Measurements from ENCODE around the gene FCGR3A. TPM values are rescaled to one million over a fixed set of nuclear protein-coding genes. Genes with fewer than 3 reads are reported as not detected.

Gene FCGR3A
- total RNA-seq, 1 donor from 2014 or later, result not detected

DNA sequence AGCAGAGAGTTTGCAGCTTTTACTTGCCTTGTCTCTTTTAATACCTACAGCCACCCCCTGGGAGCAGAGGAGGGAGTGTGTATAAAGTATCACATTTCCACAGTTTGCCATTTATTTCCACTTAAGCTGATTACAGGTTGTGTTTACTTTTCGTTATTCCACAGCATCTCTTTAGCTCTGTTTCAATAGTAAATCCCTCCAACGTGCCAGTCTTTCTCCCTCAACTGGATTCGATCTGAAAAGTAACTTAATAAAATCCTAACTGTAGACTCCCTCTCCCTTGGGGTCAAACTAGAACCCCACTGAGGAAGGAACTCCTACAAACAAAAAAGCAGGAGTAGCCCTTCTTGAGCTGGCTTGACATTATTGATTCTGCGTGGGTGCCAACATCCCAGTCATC, 47.4 kb downstream of the FCGR3A start:
- H3K9me3 Mint-ChIP-seq (ENCODE audit: low read depth), result no peaks in the 10 kb centered on the region
- peaks cover 57% of the 10 kb centered on the region for H3K27me3 Mint-ChIP-seq (ENCODE audit: low read depth)
- H3K4me3 Mint-ChIP-seq (ENCODE audit: unreplicated experiment), result no peak overlapping the region
- TF ChIP-seq, protein P1, sequence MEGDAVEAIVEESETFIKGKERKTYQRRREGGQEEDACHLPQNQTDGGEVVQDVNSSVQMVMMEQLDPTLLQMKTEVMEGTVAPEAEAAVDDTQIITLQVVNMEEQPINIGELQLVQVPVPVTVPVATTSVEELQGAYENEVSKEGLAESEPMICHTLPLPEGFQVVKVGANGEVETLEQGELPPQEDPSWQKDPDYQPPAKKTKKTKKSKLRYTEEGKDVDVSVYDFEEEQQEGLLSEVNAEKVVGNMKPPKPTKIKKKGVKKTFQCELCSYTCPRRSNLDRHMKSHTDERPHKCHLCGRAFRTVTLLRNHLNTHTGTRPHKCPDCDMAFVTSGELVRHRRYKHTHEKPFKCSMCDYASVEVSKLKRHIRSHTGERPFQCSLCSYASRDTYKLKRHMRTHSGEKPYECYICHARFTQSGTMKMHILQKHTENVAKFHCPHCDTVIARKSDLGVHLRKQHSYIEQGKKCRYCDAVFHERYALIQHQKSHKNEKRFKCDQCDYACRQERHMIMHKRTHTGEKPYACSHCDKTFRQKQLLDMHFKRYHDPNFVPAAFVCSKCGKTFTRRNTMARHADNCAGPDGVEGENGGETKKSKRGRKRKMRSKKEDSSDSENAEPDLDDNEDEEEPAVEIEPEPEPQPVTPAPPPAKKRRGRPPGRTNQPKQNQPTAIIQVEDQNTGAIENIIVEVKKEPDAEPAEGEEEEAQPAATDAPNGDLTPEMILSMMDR (IDR thresholded peaks at IDR 0.05), result no peak
- no peaks in the 10 kb centered on the region for H3K36me3 Mint-ChIP-seq (ENCODE audit: low read depth)
- no peaks in the 10 kb centered on the region for H3K4me1 Mint-ChIP-seq (ENCODE audit: low read depth)
- H3K27ac Mint-ChIP-seq (ENCODE audit: unreplicated experiment), result no peak overlapping the region
- no peak for DNase-seq (ENCODE audit: low spot score)

DNA sequence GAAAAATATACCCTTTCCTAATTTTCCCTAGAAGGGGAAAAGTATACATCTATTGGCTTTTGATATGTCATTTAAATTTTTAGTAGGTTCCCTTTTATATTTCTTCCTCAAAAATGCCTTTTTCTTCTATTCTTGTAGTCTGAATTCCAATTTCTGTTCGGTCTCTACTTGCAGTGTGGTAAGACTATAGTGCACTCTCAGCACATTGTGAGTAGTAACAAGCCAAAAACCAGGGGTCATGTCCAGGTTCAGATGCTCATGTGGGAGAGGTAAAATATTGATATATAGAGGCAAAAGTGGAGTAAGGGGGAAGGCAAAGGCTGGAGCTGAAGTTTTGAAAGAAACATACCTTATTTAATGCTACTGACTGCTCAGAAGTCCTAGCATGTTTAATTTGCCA, 48.4 kb downstream of the FCGR3A start:
- H3K27ac Mint-ChIP-seq (ENCODE audit: unreplicated experiment), result no peak overlapping the region
- no peaks in the 10 kb centered on the region for H3K9me3 Mint-ChIP-seq (ENCODE audit: low read depth)
- peaks cover 52% of the 10 kb centered on the region for H3K27me3 Mint-ChIP-seq (ENCODE audit: low read depth)
- no peak overlapping the region for H3K4me3 Mint-ChIP-seq (ENCODE audit: unreplicated experiment)
- DNase-seq (ENCODE audit: low spot score), result no peak
- TF ChIP-seq, protein P1 (IDR thresholded peaks at IDR 0.05), result no peak
- H3K36me3 Mint-ChIP-seq (ENCODE audit: low read depth), result no peaks in the 10 kb centered on the region
- H3K4me1 Mint-ChIP-seq (ENCODE audit: low read depth), result no peaks in the 10 kb centered on the region

DNA sequence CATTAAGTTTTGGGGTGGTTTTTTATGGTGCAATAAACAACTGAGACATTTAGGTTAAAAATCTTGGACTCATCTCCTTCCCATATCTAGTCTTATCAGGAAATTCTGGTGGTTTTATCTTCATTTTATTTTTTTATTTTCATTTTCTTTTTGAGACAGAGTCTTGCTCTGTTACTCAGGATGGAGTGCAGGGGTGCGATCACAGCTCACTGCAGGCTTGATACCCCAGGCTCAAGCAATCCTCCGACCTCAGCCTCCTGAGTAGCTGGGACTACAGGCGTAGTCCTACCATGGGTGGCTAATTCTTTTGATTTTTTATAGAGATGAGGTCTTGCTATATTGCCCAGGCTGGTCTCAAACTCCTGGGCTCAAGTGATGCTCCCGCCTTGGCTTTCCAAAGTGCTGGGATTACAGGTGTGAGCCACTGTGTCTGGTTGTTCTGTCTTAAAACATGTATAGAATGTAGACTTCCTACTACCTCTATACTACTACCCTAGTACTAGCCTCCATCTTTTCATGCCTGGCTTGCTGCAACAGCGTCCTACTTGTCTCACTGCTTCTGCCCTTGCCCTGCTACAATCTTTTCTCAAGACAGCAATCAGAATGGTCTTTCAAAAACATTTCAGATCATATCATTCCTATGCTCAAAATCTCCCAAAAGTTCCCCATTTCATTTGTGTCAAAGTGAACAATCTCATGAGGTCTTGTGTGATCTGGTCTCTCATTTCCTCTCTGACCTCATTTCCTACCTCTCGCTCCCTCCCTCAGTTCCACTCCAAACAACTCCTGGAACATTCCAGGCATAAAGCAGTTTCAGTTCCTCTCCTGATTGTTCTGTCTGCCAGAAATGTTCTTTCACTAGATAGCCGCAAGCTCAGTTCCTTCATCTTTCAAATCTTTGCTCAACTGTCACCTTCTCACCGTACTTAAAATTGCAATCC, 50.2 kb downstream of the FCGR3A start:
- Mint-ChIP-seq H3K36me3 (ENCODE audit: low read depth) (no peaks in the 10 kb centered on the region), H3K4me3 (ENCODE audit: unreplicated experiment) (no peak overlapping the region), H3K9me3 (ENCODE audit: low read depth) (no peaks in the 10 kb centered on the region), H3K27ac (ENCODE audit: unreplicated experiment) (no peak overlapping the region), H3K27me3 (ENCODE audit: low read depth) (peaks cover 51% of the 10 kb centered on the region), H3K4me1 (ENCODE audit: low read depth) (no peaks in the 10 kb centered on the region)
- DNase-seq (ENCODE audit: low spot score), result no peak
- TF ChIP-seq, protein P1 (IDR thresholded peaks at IDR 0.05), result no peak

DNA sequence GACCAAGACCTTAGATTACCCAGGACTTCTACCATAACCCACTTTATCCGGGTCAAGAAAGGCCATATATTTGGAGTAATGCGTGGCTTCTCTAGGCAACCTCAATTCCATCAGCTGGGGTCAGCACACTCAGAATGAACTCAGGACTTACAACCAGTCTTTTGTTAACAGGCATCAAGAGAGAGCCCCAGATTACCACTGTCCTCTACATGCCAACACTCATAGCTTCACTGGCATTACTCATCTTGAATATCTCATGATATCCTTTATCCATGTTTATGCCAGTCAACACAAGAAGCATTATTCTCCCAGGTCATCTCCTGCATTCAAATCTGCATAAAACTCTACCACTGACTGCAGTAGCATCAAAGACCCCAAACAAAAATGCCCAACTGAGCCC, 51.0 kb downstream of the FCGR3A start:
- peaks cover 50% of the 10 kb centered on the region for H3K27me3 Mint-ChIP-seq (ENCODE audit: low read depth)
- no peak for DNase-seq (ENCODE audit: low spot score)
- H3K4me3 Mint-ChIP-seq (ENCODE audit: unreplicated experiment), result no peak overlapping the region
- no peaks in the 10 kb centered on the region for H3K9me3 Mint-ChIP-seq (ENCODE audit: low read depth)
- TF ChIP-seq, protein P1 (IDR thresholded peaks at IDR 0.05), result no peak
- no peaks in the 10 kb centered on the region for H3K4me1 Mint-ChIP-seq (ENCODE audit: low read depth)
- H3K36me3 Mint-ChIP-seq (ENCODE audit: low read depth), result no peaks in the 10 kb centered on the region
- no peak overlapping the region for H3K27ac Mint-ChIP-seq (ENCODE audit: unreplicated experiment)

DNA sequence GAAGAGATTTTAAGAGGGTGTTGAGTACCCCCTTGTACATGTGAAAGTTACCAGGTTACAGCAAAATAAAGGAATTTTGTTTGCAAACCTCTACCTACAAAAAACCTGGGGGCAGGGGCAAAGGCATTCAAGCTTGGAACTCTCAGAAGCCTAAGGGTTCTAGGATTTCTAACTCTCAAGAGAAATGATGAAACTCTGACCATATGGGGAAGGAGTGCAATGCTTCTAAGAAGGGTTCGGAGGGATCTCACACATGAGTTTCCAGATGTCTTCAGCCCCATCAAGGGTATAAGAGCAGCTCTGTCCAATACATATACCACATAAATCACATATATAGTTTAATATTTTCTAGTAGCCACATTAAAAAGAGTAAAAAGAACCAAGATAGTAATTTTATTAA, 51.7 kb downstream of the FCGR3A start:
- Mint-ChIP-seq H3K27me3 (ENCODE audit: low read depth) (peaks cover 50% of the 10 kb centered on the region), H3K4me1 (ENCODE audit: low read depth) (no peaks in the 10 kb centered on the region), H3K9me3 (ENCODE audit: low read depth) (no peaks in the 10 kb centered on the region), H3K4me3 (ENCODE audit: unreplicated experiment) (no peak overlapping the region), H3K27ac (ENCODE audit: unreplicated experiment) (no peak overlapping the region), H3K36me3 (ENCODE audit: low read depth) (no peaks in the 10 kb centered on the region)
- no peak for DNase-seq (ENCODE audit: low spot score)
- TF ChIP-seq, protein P1 (IDR thresholded peaks at IDR 0.05), result no peak

All from chondrocyte (in vitro differentiated cells).